IMR-90 (cell line): ENCODE results near the gene GRK5. TPM values are rescaled to one million over a fixed set of nuclear protein-coding genes. Genes with fewer than 3 reads are reported as not detected.
A peak's percentile ranks its signal among the peaks of the same experiment; 100 is the strongest.

Experiments
- ATAC-seq: fragments of 200-7000 bp; cut with Tn5 transposase; 2 replicates; pipeline ENCODE4 v1.9.1; 2020; ENCODE audit warnings: low read depth, mild to moderate bottlenecking, moderate library complexity
- BruUV-seq: library from RNA; stranded (reverse); fragments of 400-500 nt; replicated peaks from 2 replicates; lab custom pipeline; 2021; lab: Mats Ljungman, UMichigan
- CTCF ChIA-PET: fragments of 300-600 bp; formaldehyde crosslinking; extraction: SDS; loops from one replicate; lab custom pipeline; 2021; ENCODE audit warnings: antibody characterized with exemption; lab: Yijun Ruan, JAX
- POLR2A ChIA-PET: fragments of 300-600 bp; sonication (Branson Sonifier 250); formaldehyde crosslinking; loops from one replicate; lab custom pipeline; 2022; ENCODE audit warnings: antibody characterized with exemption; ENCODE audit not compliant: unreplicated experiment; lab: Charles Lee
- DNase-seq: peaks from one replicate; pipeline ENCODE4 v3.0.0; 2013
- H2AFZ ChIP-seq: replicated peaks from 2 replicates; pipeline ENCODE3; 2013; ENCODE audit warnings: low read length, mild to moderate bottlenecking; ENCODE audit not compliant: poor library complexity
- H2AK5ac ChIP-seq: 2 replicates; pipeline ENCODE4 v1.6.1; 2013; ENCODE audit warnings: low read depth, low read length, inconsistent platforms
- H2AK9ac ChIP-seq: replicated peaks from 2 replicates; pipeline ENCODE3; 2013; ENCODE audit warnings: mild to moderate bottlenecking, low read depth, low read length, moderate library complexity; ENCODE audit not compliant: poor library complexity
- H2BK120ac ChIP-seq: 2 replicates; pipeline ENCODE4 v1.6.1; 2013; ENCODE audit warnings: low read depth, low read length, inconsistent platforms
- H2BK15ac ChIP-seq: 3 replicates; pipeline ENCODE4 v1.6.1; 2013; ENCODE audit warnings: low read depth, low read length, inconsistent platforms
- H2BK20ac ChIP-seq: 2 replicates; pipeline ENCODE4 v1.6.1; 2013; ENCODE audit warnings: low read depth, mild to moderate bottlenecking, inconsistent platforms, low read length, moderate library complexity
- H2BK5ac ChIP-seq: 2 replicates; pipeline ENCODE4 v1.6.1; 2013; ENCODE audit warnings: mild to moderate bottlenecking, low read depth, low read length, inconsistent platforms; ENCODE audit not compliant: poor library complexity, severe bottlenecking
- H3K14ac ChIP-seq: replicated peaks from 2 replicates; pipeline ENCODE4 v1.6.1; 2013; ENCODE audit warnings: low read depth, low read length, inconsistent platforms
- H3K18ac ChIP-seq: 2 replicates; pipeline ENCODE4 v1.6.1; 2013; ENCODE audit warnings: low read depth, low read length, control low read depth
- H3K23ac ChIP-seq: 2 replicates; pipeline ENCODE4 v1.6.1; 2013; ENCODE audit warnings: low read depth, low read length, inconsistent platforms
- H3K27ac ChIP-seq: 2 replicates; pipeline ENCODE4 v1.5.1; 2013; ENCODE audit warnings: mild to moderate bottlenecking, control low read depth, low read length; ENCODE audit not compliant: insufficient read depth
- H3K27me3 ChIP-seq: 2 replicates; pipeline ENCODE4 v1.6.1; 2013; ENCODE audit warnings: low read length; ENCODE audit not compliant: control insufficient read depth, insufficient read depth
- H3K36me3 ChIP-seq: 2 replicates; pipeline ENCODE4 v1.6.1; 2013; ENCODE audit warnings: low read length, mixed read lengths; ENCODE audit not compliant: control insufficient read depth, insufficient read depth
- H3K4ac ChIP-seq: 2 replicates; pipeline ENCODE4 v1.6.1; 2013; ENCODE audit warnings: low read depth, low read length, inconsistent platforms
- H3K4me1 ChIP-seq: 2 replicates; pipeline ENCODE4 v1.6.1; 2013; ENCODE audit warnings: low read length, mixed read lengths; ENCODE audit not compliant: control insufficient read depth, insufficient read depth
- H3K4me2 ChIP-seq: 2 replicates; pipeline ENCODE4 v1.6.1; 2013; ENCODE audit warnings: low read depth, mild to moderate bottlenecking, control low read depth, low read length, moderate library complexity
- H3K4me3 ChIP-seq: 2 replicates; pipeline ENCODE4 v1.5.1; 2013; ENCODE audit warnings: low read depth, mild to moderate bottlenecking, control low read depth, low read length, moderate library complexity; ENCODE audit not compliant: insufficient read depth
- H3K56ac ChIP-seq: 2 replicates; pipeline ENCODE4 v1.6.1; 2013; ENCODE audit warnings: low read length, inconsistent platforms; ENCODE audit not compliant: insufficient read depth; ENCODE audit errors: extremely low read depth
- H3K79me1 ChIP-seq, 2 experiments: 2 replicates each; pipeline ENCODE4 v1.6.1; 2013; ENCODE audit warnings: low read length in 2 of 2, inconsistent platforms in 1 of 2, low read depth in 1 of 2
- H3K9ac ChIP-seq: 2 replicates; pipeline ENCODE4 v1.6.1; 2013; ENCODE audit warnings: low read depth, low read length, control low read depth
- H3K9me1 ChIP-seq: 2 replicates; pipeline ENCODE4 v1.6.1; 2013; ENCODE audit warnings: low read length, inconsistent platforms; ENCODE audit not compliant: insufficient read depth
- H3K9me3 ChIP-seq: 2 replicates; pipeline ENCODE4 v1.6.1; 2013; ENCODE audit warnings: low read length; ENCODE audit not compliant: control insufficient read depth, insufficient read depth
- H4K20me1 ChIP-seq: 2 replicates; pipeline ENCODE4 v1.6.1; 2013; ENCODE audit warnings: low read length, inconsistent platforms; ENCODE audit not compliant: insufficient read depth
- H4K5ac ChIP-seq: 2 replicates; pipeline ENCODE4 v1.6.1; 2013; ENCODE audit warnings: mild to moderate bottlenecking, low read depth, low read length, control low read depth
- H4K8ac ChIP-seq, 2 experiments: 2 replicates each; pipeline ENCODE4 v1.6.1; 2013; ENCODE audit warnings: low read depth in 2 of 2, low read length in 2 of 2, control low read depth in 1 of 2, inconsistent platforms in 1 of 2
- H4K91ac ChIP-seq: 2 replicates; pipeline ENCODE4 v1.6.1; 2013; ENCODE audit warnings: low read depth, low read length, inconsistent platforms; ENCODE audit not compliant: insufficient read depth
- BHLHE40 ChIP-seq: fragments of 150-350 bp; IDR thresholded peaks from 2 replicates; pipeline ENCODE4 v1.6.1; 2016; ENCODE audit warnings: mild to moderate bottlenecking, low read depth, low read length
- CEBPB ChIP-seq: IDR thresholded peaks from 2 replicates; pipeline ENCODE4 v1.6.1; 2012; ENCODE audit warnings: low read depth, low read length, improper control_type of control experiment
- CHD1 ChIP-seq: IDR thresholded peaks from 2 replicates; pipeline ENCODE4 v1.6.1; 2012; ENCODE audit warnings: low read depth, low read length, improper control_type of control experiment
- CTCF ChIP-seq: conservative IDR thresholded peaks from 2 replicates; pipeline ENCODE4 v1.5.1; 2012; ENCODE audit warnings: mild to moderate bottlenecking, low read depth, low read length, improper control_type of control experiment
- ELK1 ChIP-seq: fragments of 150-350 bp; IDR thresholded peaks from 2 replicates; pipeline ENCODE4 v1.6.1; 2016; ENCODE audit warnings: low read depth, mild to moderate bottlenecking, low read length, moderate library complexity, borderline replicate concordance
- FOS ChIP-seq: fragments of 150-350 bp; IDR thresholded peaks from 2 replicates; pipeline ENCODE4 v1.6.1; 2016; ENCODE audit warnings: low read depth, low read length
- MAFK ChIP-seq: IDR thresholded peaks from 2 replicates; pipeline ENCODE4 v1.6.1; 2012; ENCODE audit warnings: low read depth, low read length, improper control_type of control experiment
- NFE2L2 ChIP-seq: fragments of 150-350 bp; IDR thresholded peaks from 2 replicates; pipeline ENCODE4 v1.6.1; 2016; ENCODE audit warnings: low read depth, mild to moderate bottlenecking, low read length
- POLR2A ChIP-seq: IDR thresholded peaks from 2 replicates; pipeline ENCODE4 v1.6.1; 2012; ENCODE audit warnings: mild to moderate bottlenecking, low read depth, low read length
- RFX5 ChIP-seq: IDR thresholded peaks from 2 replicates; pipeline ENCODE4 v1.8.0; 2012; ENCODE audit warnings: low read depth, mild to moderate bottlenecking, low read length, moderate library complexity
- SMC3 ChIP-seq: fragments of 150-350 bp; IDR thresholded peaks from 2 replicates; pipeline ENCODE4 v1.6.1; 2016; ENCODE audit warnings: low read depth, mild to moderate bottlenecking, antibody characterized with exemption, low read length, moderate library complexity
- USF2 ChIP-seq: fragments of 150-350 bp; IDR thresholded peaks from 2 replicates; pipeline ENCODE4 v1.6.1; 2017; ENCODE audit warnings: mild to moderate bottlenecking, antibody characterized with exemption, low read length, low read depth
- WGBS, 2 experiments: methylation state at CpG; one replicate each; pipeline versions ENCODE4 v1.1.5 to v1.1.7; 2013; ENCODE audit warnings: missing lambda C conversion rate in 2 of 2; ENCODE audit not compliant: insufficient read length in 1 of 2; ENCODE audit errors: extremely low coverage in 2 of 2; 5-methylcytosine and 5-hydroxymethylcytosine counted together
- dilution Hi-C: fragments of 300-500 bp; cut with HindIII; formaldehyde crosslinking; loops from one replicate; pipeline ENCODE4 v1.14.3; 2018; ENCODE audit warnings: low sequenced_read_pairs; ENCODE audit not compliant: unreplicated experiment
- in situ Hi-C: fragments of 300-500 bp; cut with MboI; formaldehyde crosslinking; loops from 3 replicates; pipeline ENCODE4 v1.14.3; 2019; ENCODE audit warnings: low sequenced_read_pairs, inconsistent platforms, mixed read lengths
- intact Hi-C: fragments of 100-400 bp; cut with micrococcal nuclease; formaldehyde crosslinking; loops from 2 replicates; pipeline ENCODE4 v1.10.0; 2022
- polyA plus RNA-seq, 3 experiments: library from polyadenylated mRNA; depleted of rRNA; stranded (reverse); fragments of >200 nt; gene quantifications; 2 replicates each; pipeline ENCODE4 v1.2.3, GENCODE V29; 2012; ENCODE audit warnings: low replicate concordance in 1 of 3
- total RNA-seq: library from RNA; depleted of rRNA; stranded (reverse); fragments of >200 nt; gene quantifications from 2 replicates; pipeline ENCODE4 v1.2.3, GENCODE V29; 2012

GRK5 gene
- total and polyA plus RNA-seq, 2 of the 4 experiments (the other 2 are of a cell fraction) = 12.9 to 16.3 TPM

GRCh38 chr10:119414081-119414611, 206.8 kb downstream of the GRK5 start (continued):
- no peak for TF ChIP-seq RFX5
- peak; percentile 4; the same call in 1 of the 2 replicates for TF ChIP-seq SMC3

GRCh38 chr10:119415121-119415520, 207.8 kb downstream of the GRK5 start:
- peak overlapping the region; percentile 79 for H3K23ac ChIP-seq
- peak overlapping the region; percentile 94 for H2AK5ac ChIP-seq
- peak overlapping the region; percentile 93 for H3K18ac ChIP-seq
- 100% methylated on average over 4 of the region's 6 CpGs; no CpG with 5 or more reads in 1 of the 2 experiments for WGBS, 2 experiments
- H4K5ac ChIP-seq = peak overlapping the region; percentile 78
- dilution Hi-C loops (no loop called here), intact Hi-C loops (loop anchor here (2.0 kb wide), 2 partner anchors 44 to 168 kb away; no protein-coding TSS in a partner anchor), in situ Hi-C loops (loop anchor here (5.0 kb wide), 1 partner anchor 208 kb away; the partner anchor contains the start of gene GRK5)
- 0 out of 2 replicates have a peak overlapping the region, but pooled peaks have one; percentile 11 for H3K56ac ChIP-seq
- H3K9me1 ChIP-seq = peaks cover 21% of the 10 kb centered on the region
- H3K9me3 ChIP-seq = no peaks in the 10 kb centered on the region
- peaks cover 7 to 62% of the 10 kb centered on the region in 2 experiments; a peak in 3 of 4 replicates for H3K79me1 ChIP-seq
- H2BK120ac ChIP-seq = peak overlapping the region; percentile 89
- DNase-seq = no peak
- ChIA-PET CTCF (interaction anchor here (1.7 to 2.1 kb wide), 2 partner anchors 208 to 216 kb away, joined by 6 to 7 read pairs; partner anchors contain the start of gene GRK5), POLR2A (no interaction called here)
- no peak overlapping the region; the same call in 1 of the 2 replicates for H3K9ac ChIP-seq
- H4K20me1 ChIP-seq = peaks cover 7% of the 10 kb centered on the region
- no peak for ATAC-seq
- no peak overlapping the region for H3K4me2 ChIP-seq
- H3K4me3 ChIP-seq = no peak overlapping the region
- H4K91ac ChIP-seq = peak overlapping the region; percentile 55
- peaks cover 28% of the 10 kb centered on the region; the same call in 1 of the 2 replicates for H3K36me3 ChIP-seq
- H3K27me3 ChIP-seq = no peaks in the 10 kb centered on the region
- H2BK20ac ChIP-seq = peak overlapping the region; percentile 90
- peak overlapping the region; percentile 67 for H2AK9ac ChIP-seq
- H3K4ac ChIP-seq = peak overlapping the region; percentile 90
- H3K14ac ChIP-seq = peak overlapping the region; percentile 91
- H3K4me1 ChIP-seq = peaks cover 41% of the 10 kb centered on the region
- peak overlapping the region; percentile 73 for H3K27ac ChIP-seq
- peak overlapping the region; percentile 67 for H2BK5ac ChIP-seq
- H2AFZ ChIP-seq = no peak overlapping the region
- H2BK15ac ChIP-seq = peak overlapping the region; percentile 80; the same call in 2 of the 3 replicates
- no TSS peak for BruUV-seq
- peak overlapping the region; percentile 0 to 34; a peak in 2 of 4 replicates for H4K8ac ChIP-seq
- TF ChIP-seq ELK1 (no peak), USF2 (no peak), NFE2L2 (no peak), SMC3 (no peak), RFX5 (no peak), BHLHE40 (no peak), CTCF (no peak), MAFK (no peak), CEBPB (no peak), FOS (no peak), CHD1 (no peak), POLR2A (no peak)
